HG02610 (cell line): ENCODE data around the gene TOP2B.

Experiments used
- ATAC-seq: cut with Tn5 transposase; IDR thresholded peaks from one replicate; pipeline ENCODE4 v1.9.1; 2021; ENCODE audit warnings: mild to moderate bottlenecking, moderate library complexity; ENCODE audit not compliant: unreplicated experiment

TOP2B gene

GRCh38 chr3:25677121-25677520 is 12.4 kb upstream of the TOP2B start:
- ATAC-seq, result no peak

GRCh38 chr3:25674670-25675069 is 10.0 kb upstream of the TOP2B start:
- ATAC-seq, result no peak

- no peak for ATAC-seq
These were observed 9.1 kb upstream of the TOP2B start for GRCh38 chr3:25673738-25674298.

GRCh38 chr3:25665315-25666280 is 891 bp upstream of the TOP2B start:
- ATAC-seq, result peak; percentile 27

GRCh38 chr3:25663869-25664811 is 567 bp downstream of the TOP2B start:
- peak; percentile 24 for ATAC-seq

GRCh38 chr3:25663347-25663868 is 1.3 kb downstream of the TOP2B start:
- ATAC-seq, result peak; percentile 19

- ATAC-seq, result no peak
These were observed 1.9 kb downstream of the TOP2B start for GRCh38 chr3:25662736-25663320.

GRCh38 chr3:25661694-25662437 is 2.8 kb downstream of the TOP2B start:
- no peak for ATAC-seq

GRCh38 chr3:25658836-25659235 is 5.9 kb downstream of the TOP2B start:
- no peak for ATAC-seq

GRCh38 chr3:25657293-25657692 is 7.4 kb downstream of the TOP2B start:
- no peak for ATAC-seq

- no peak for ATAC-seq
These were observed 9.0 kb downstream of the TOP2B start for GRCh38 chr3:25655659-25656058.

GRCh38 chr3:25654576-25654975 is 10.1 kb downstream of the TOP2B start:
- ATAC-seq, result no peak

- no peak for ATAC-seq
These were observed 11.4 kb downstream of the TOP2B start for GRCh38 chr3:25653322-25653721.

- no peak for ATAC-seq
These were observed 11.8 kb downstream of the TOP2B start for GRCh38 chr3:25652921-25653320.

GRCh38 chr3:25648925-25649830 is 15.5 kb downstream of the TOP2B start:
- ATAC-seq, result no peak

GRCh38 chr3:25648107-25648535 is 16.6 kb downstream of the TOP2B start:
- peak; percentile 92 for ATAC-seq

GRCh38 chr3:25635038-25635437 is 29.7 kb downstream of the TOP2B start:
- no peak for ATAC-seq

GRCh38 chr3:25633919-25634318 is 30.8 kb downstream of the TOP2B start:
- ATAC-seq, result no peak

GRCh38 chr3:25631989-25632388 is 32.7 kb downstream of the TOP2B start:
- no peak for ATAC-seq
